Activated CD4-positive, alpha-beta T cell treated with anti-CD3 and anti-CD28 coated beads, Interleukin-2, amount 50 U/mL, for 24 hours (primary cell): ENCODE results near the gene GRAMD1B.
"Not testable (repeated sequence)": the region's sequence is repeated elsewhere in the genome, so short reads cannot be mapped to it uniquely, and the experiment has no call there.

Experiments
- DNase-seq, 2 donors: peaks; one replicate each; pipeline ENCODE4 v3.0.0-alpha.2; 2020; ENCODE audit warnings: low read depth in 1 of 2, low spot score in 1 of 2

GRAMD1B gene

GRCh38 chr11:123628936-123629683 is 199.0 kb downstream of the GRAMD1B start:
- no peak for DNase-seq

GRCh38 chr11:123630126-123630608 is 200.1 kb downstream of the GRAMD1B start:
- no peak for DNase-seq

- no peak for DNase-seq
Observed at GRCh38 chr11:123640029-123640428, 210.0 kb downstream of the GRAMD1B start.

GRCh38 chr11:123640677-123641494 is 210.8 kb downstream of the GRAMD1B start:
- peak in 1 of 2 donors; percentile 30 for DNase-seq

GRCh38 chr11:123641495-123641840 is 211.4 kb downstream of the GRAMD1B start:
- no peak for DNase-seq

- DNase-seq: no peak
Observed at GRCh38 chr11:123642435-123642834, 212.4 kb downstream of the GRAMD1B start.

GRCh38 chr11:123645286-123645975 is 215.4 kb downstream of the GRAMD1B start:
- no peak for DNase-seq

GRCh38 chr11:123650901-123651300 is 220.8 kb downstream of the GRAMD1B start:
- no peak for DNase-seq

- no peak for DNase-seq
Observed at GRCh38 chr11:123652599-123652998, 222.5 kb downstream of the GRAMD1B start.

- DNase-seq: no peak
Observed at GRCh38 chr11:123653483-123653826, 223.4 kb downstream of the GRAMD1B start.

GRCh38 chr11:123653827-123654565 is 223.9 kb downstream of the GRAMD1B start:
- DNase-seq: no peak

- no peak for DNase-seq
Observed at GRCh38 chr11:123654566-123655081, 224.6 kb downstream of the GRAMD1B start, which contains the start of gene SCN3B. TSS of gene SCN3B (minus strand) at chr11:123654624. CDS start at chr11:123653801, 823 bp downstream.

GRCh38 chr11:123659311-123659710 is 229.2 kb downstream of the GRAMD1B start:
- no peak for DNase-seq

- DNase-seq: not testable (repeated sequence)
Observed at GRCh38 chr11:123659965-123660364, 229.9 kb downstream of the GRAMD1B start.

GRCh38 chr11:123665306-123665705 is 235.2 kb downstream of the GRAMD1B start:
- DNase-seq: no peak

- no peak for DNase-seq
Observed at GRCh38 chr11:123670081-123670480, 240.0 kb downstream of the GRAMD1B start.

GRCh38 chr11:123671534-123671933 is 241.5 kb downstream of the GRAMD1B start:
- DNase-seq: no peak

- DNase-seq: no peak
Observed at GRCh38 chr11:123672568-123672967, 242.5 kb downstream of the GRAMD1B start.

- no peak for DNase-seq
Observed at GRCh38 chr11:123674297-123674696, 244.2 kb downstream of the GRAMD1B start.
